SJCRH30 (cell line): ENCODE data around the gene HOXA13. TPM values are rescaled to one million over a fixed set of nuclear protein-coding genes. Genes with fewer than 3 reads are reported as not detected.

ENCODE experiments used
- DNase-seq, 2 experiments: peaks; one replicate each; pipeline ENCODE4 v3.0.0-alpha.2; 2015 to 2020
- H3K27ac ChIP-seq: fragments of 250-450 bp; sonication (Bioruptor Pico); 2 replicates; pipeline ENCODE4 v1.5.1; 2020; ENCODE audit warnings: mild to moderate bottlenecking, moderate library complexity
- H3K27me3 ChIP-seq: fragments of 250-450 bp; sonication (Bioruptor Pico); 2 replicates; pipeline ENCODE4 v1.5.1; 2020; ENCODE audit warnings: mild to moderate bottlenecking, moderate library complexity
- H3K36me3 ChIP-seq: fragments of 250-450 bp; sonication (Bioruptor Pico); 2 replicates; pipeline ENCODE4 v1.5.1; 2020; ENCODE audit warnings: mild to moderate bottlenecking, moderate library complexity
- H3K4me1 ChIP-seq: fragments of 250-450 bp; sonication (Bioruptor Pico); 2 replicates; pipeline ENCODE4 v1.5.1; 2020; ENCODE audit warnings: mild to moderate bottlenecking, moderate library complexity
- H3K4me3 ChIP-seq: fragments of 250-450 bp; sonication (Bioruptor Pico); 2 replicates; pipeline ENCODE4 v1.5.1; 2020; ENCODE audit warnings: mild to moderate bottlenecking, moderate library complexity
- H3K9me3 ChIP-seq: fragments of 250-450 bp; sonication (Bioruptor Pico); replicated peaks from 2 replicates; pipeline ENCODE4 v1.5.1; 2020; ENCODE audit warnings: mild to moderate bottlenecking, moderate library complexity
- total RNA-seq: library from RNA; depleted of rRNA; stranded (reverse); fragments of >200 nt; shearing (Covaris generic); gene quantifications from 2 replicates; pipeline ENCODE4 v1.2.3, GENCODE V29; 2014

Gene HOXA13
- total RNA-seq, 1 experiment from 2014 or later, result 1.7 TPM

- Histone ChIP-seq H3K27me3 (no peaks in the 10 kb centered on the region), H3K4me1 (peaks cover 3% of the 10 kb centered on the region; the same call in 1 of the 2 replicates)
These were observed 38.6 kb downstream of the HOXA13 start for GRCh38 chr7:27161214-27161720.

GRCh38 chr7:27160546-27161213, 39.2 kb downstream of the HOXA13 start:
- peaks cover 3% of the 10 kb centered on the region; the same call in 1 of the 2 replicates for H3K4me1 ChIP-seq
- no peaks in the 10 kb centered on the region for H3K9me3 ChIP-seq
- peak overlapping the region; percentile 77 for H3K4me3 ChIP-seq
- peak overlapping the region; percentile 95 for H3K27ac ChIP-seq
- H3K27me3 ChIP-seq, result no peaks in the 10 kb centered on the region
- H3K36me3 ChIP-seq, result no peaks in the 10 kb centered on the region
- peak; percentile 92 to 95 for DNase-seq

More at GRCh38 chr7:27161214-27161720, 38.6 kb downstream of the HOXA13 start:
- H3K27ac ChIP-seq, result peak overlapping the region; percentile 95
- H3K9me3 ChIP-seq, result no peaks in the 10 kb centered on the region
- peak overlapping the region; percentile 77 for H3K4me3 ChIP-seq
- no peak for DNase-seq
- no peaks in the 10 kb centered on the region for H3K36me3 ChIP-seq

- Histone ChIP-seq H3K36me3 (no peaks in the 10 kb centered on the region), H3K27ac (peak overlapping the region; percentile 95), H3K4me1 (peaks cover 3% of the 10 kb centered on the region; the same call in 1 of the 2 replicates), H3K9me3 (no peaks in the 10 kb centered on the region), H3K4me3 (peak overlapping the region; percentile 77), H3K27me3 (no peaks in the 10 kb centered on the region)
- no peak for DNase-seq
These were observed 39.7 kb downstream of the HOXA13 start for GRCh38 chr7:27160145-27160545.

- no peaks in the 10 kb centered on the region for H3K36me3 ChIP-seq
- no peak for DNase-seq
- no peak overlapping the region for H3K4me3 ChIP-seq
- no peaks in the 10 kb centered on the region for H3K9me3 ChIP-seq
- peaks cover 3% of the 10 kb centered on the region; the same call in 1 of the 2 replicates for H3K4me1 ChIP-seq
- peak overlapping the region; percentile 95; the same call in 1 of the 2 replicates for H3K27ac ChIP-seq
- H3K27me3 ChIP-seq, result no peaks in the 10 kb centered on the region
These were observed 40.4 kb downstream of the HOXA13 start for GRCh38 chr7:27159266-27160144.

GRCh38 chr7:27158436-27159265, 41.2 kb downstream of the HOXA13 start:
- DNase-seq, result no peak

GRCh38 chr7:27157702-27158431, 42.0 kb downstream of the HOXA13 start:
- Histone ChIP-seq H3K4me1 (peaks cover 3% of the 10 kb centered on the region; the same call in 1 of the 2 replicates), H3K9me3 (no peaks in the 10 kb centered on the region), H3K4me3 (no peak overlapping the region), H3K27me3 (no peaks in the 10 kb centered on the region), H3K27ac (no peak overlapping the region), H3K36me3 (no peaks in the 10 kb centered on the region)
- no peak for DNase-seq

More at GRCh38 chr7:27158436-27159265, 41.2 kb downstream of the HOXA13 start:
- H3K36me3 ChIP-seq, result no peaks in the 10 kb centered on the region
- no peaks in the 10 kb centered on the region for H3K27me3 ChIP-seq
- H3K4me1 ChIP-seq, result peaks cover 3% of the 10 kb centered on the region; the same call in 1 of the 2 replicates
- no peak overlapping the region for H3K27ac ChIP-seq
- H3K4me3 ChIP-seq, result no peak overlapping the region
- H3K9me3 ChIP-seq, result no peaks in the 10 kb centered on the region

- H3K9me3 ChIP-seq, result no peaks in the 10 kb centered on the region
- no peak for DNase-seq
- peaks cover 3% of the 10 kb centered on the region; the same call in 1 of the 2 replicates for H3K4me1 ChIP-seq
- H3K27me3 ChIP-seq, result no peaks in the 10 kb centered on the region
- H3K36me3 ChIP-seq, result no peaks in the 10 kb centered on the region
- peak overlapping the region; percentile 80 for H3K27ac ChIP-seq
- peak overlapping the region; percentile 82 for H3K4me3 ChIP-seq
These were observed 42.8 kb downstream of the HOXA13 start for GRCh38 chr7:27156916-27157701.

GRCh38 chr7:27156508-27156898, 43.4 kb downstream of the HOXA13 start, which contains the start of gene HOXA7:
Gene HOXA7, minus strand, starts transcription at chr7:27156675. Its CDS starts 130 bp downstream, at chr7:27156545.
- H3K27me3 ChIP-seq, result no peaks in the 10 kb centered on the region

GRCh38 chr7:27155816-27156507, 43.9 kb downstream of the HOXA13 start:
- Histone ChIP-seq H3K27ac (peak overlapping the region; percentile 80), H3K4me3 (peak overlapping the region; percentile 82), H3K36me3 (no peaks in the 10 kb centered on the region), H3K9me3 (no peaks in the 10 kb centered on the region), H3K27me3 (no peaks in the 10 kb centered on the region), H3K4me1 (peaks cover 3% of the 10 kb centered on the region; the same call in 1 of the 2 replicates)
- DNase-seq, result peak; percentile 51 to 60

More at GRCh38 chr7:27156508-27156898, 43.4 kb downstream of the HOXA13 start, which contains the start of gene HOXA7:
- Histone ChIP-seq H3K27ac (peak within 1 kb of the TSS; percentile 80), H3K4me1 (peaks cover 3% of the 10 kb centered on the region; the same call in 1 of the 2 replicates), H3K9me3 (no peaks in the 10 kb centered on the region), H3K36me3 (no peaks in the 10 kb centered on the region), H3K4me3 (peak within 1 kb of the TSS; percentile 82)
- peak; percentile 90 to 92 for DNase-seq

GRCh38 chr7:27154901-27155815, 44.7 kb downstream of the HOXA13 start:
- no peak for DNase-seq
- Histone ChIP-seq H3K9me3 (no peaks in the 10 kb centered on the region), H3K27me3 (no peaks in the 10 kb centered on the region), H3K27ac (peak overlapping the region; percentile 80), H3K4me1 (peaks cover 3% of the 10 kb centered on the region; the same call in 1 of the 2 replicates), H3K4me3 (peak overlapping the region; percentile 82), H3K36me3 (no peaks in the 10 kb centered on the region)

- Histone ChIP-seq H3K9me3 (no peaks in the 10 kb centered on the region), H3K4me3 (no peak overlapping the region), H3K27ac (no peak overlapping the region), H3K36me3 (no peaks in the 10 kb centered on the region), H3K4me1 (peaks cover 3% of the 10 kb centered on the region; the same call in 1 of the 2 replicates), H3K27me3 (no peaks in the 10 kb centered on the region)
- DNase-seq, result no peak
These were observed 45.5 kb downstream of the HOXA13 start for GRCh38 chr7:27154369-27154768.
